Neural cell (in vitro differentiated cells): ENCODE measurements around the gene LSAMP. TPM values are rescaled to one million over a fixed set of nuclear protein-coding genes. Genes with fewer than 3 reads are reported as not detected.
"Not testable (repeated sequence)": the region's sequence is repeated elsewhere in the genome, so short reads cannot be mapped to it uniquely, and the experiment has no call there.

Experiments
- H2AFZ ChIP-seq: fragments of 200-600, 300-800 bp; sonication (generic), shearing (Covaris generic); 2 replicates; pipeline ENCODE4 v1.6.0; 2014; ENCODE audit warnings: low read depth, mild to moderate bottlenecking, antibody characterized with exemption, low read length, moderate library complexity
- H3F3A ChIP-seq: fragments of 200-600 bp; shearing (Covaris generic); 2 replicates; pipeline ENCODE4 v1.6.1; 2016; ENCODE audit warnings: mild to moderate bottlenecking, moderate library complexity, mixed read lengths, antibody characterized with exemption, low read length; ENCODE audit not compliant: insufficient read depth, poor library complexity, severe bottlenecking
- H3K27ac ChIP-seq: fragments of 200-600, 300-800 bp; sonication (generic), shearing (Covaris generic); 2 replicates; pipeline ENCODE4 v1.5.1; 2014; ENCODE audit warnings: mild to moderate bottlenecking, low read length, moderate library complexity
- H3K27me3 ChIP-seq: fragments of 300-800, 200-600 bp; sonication (generic), shearing (Covaris generic); 2 replicates; pipeline ENCODE4 v1.6.0; 2014; ENCODE audit warnings: mild to moderate bottlenecking, low read depth, low read length, moderate library complexity; ENCODE audit not compliant: insufficient read depth
- H3K36me3 ChIP-seq: fragments of 300-800, 200-600 bp; sonication (generic), shearing (Covaris generic); 2 replicates; pipeline ENCODE4 v1.5.1; 2014; ENCODE audit warnings: mild to moderate bottlenecking, antibody characterized with exemption, low read length, moderate library complexity; ENCODE audit not compliant: insufficient read depth
- H3K4me2 ChIP-seq: fragments of 300-800, 200-600 bp; sonication (generic), shearing (Covaris generic); 2 replicates; pipeline ENCODE4 v1.6.0; 2014; ENCODE audit warnings: mild to moderate bottlenecking, low read length
- H3K4me3 ChIP-seq: fragments of 300-800, 200-600 bp; sonication (generic), shearing (Covaris generic); 2 replicates; pipeline ENCODE4 v1.5.1; 2014; ENCODE audit warnings: mild to moderate bottlenecking, low read length, moderate library complexity
- H3K79me2 ChIP-seq: fragments of 200-600 bp; shearing (Covaris generic); replicated peaks from 2 replicates; pipeline ENCODE4 v1.6.0; 2014; ENCODE audit warnings: mild to moderate bottlenecking, low read length, moderate library complexity; ENCODE audit not compliant: insufficient read depth
- H3K9ac ChIP-seq: fragments of 300-800, 200-600 bp; sonication (generic), shearing (Covaris generic); 2 replicates; pipeline ENCODE4 v1.6.1; 2016; ENCODE audit warnings: mild to moderate bottlenecking, low read length, mixed read lengths
- H3K9me2 ChIP-seq: fragments of 200-600 bp; shearing (Covaris generic); 2 replicates; pipeline ENCODE4 v1.6.1; 2016; ENCODE audit warnings: mild to moderate bottlenecking, low read length, mixed read lengths; ENCODE audit not compliant: insufficient read depth
- H3K9me3 ChIP-seq: fragments of 200-600, 300-800 bp; sonication (generic), shearing (Covaris generic); 2 replicates; pipeline ENCODE4 v1.6.1; 2016; ENCODE audit warnings: mild to moderate bottlenecking, mixed run types, low read length, moderate library complexity, mixed read lengths
- H4K20me1 ChIP-seq: fragments of 200-600 bp; shearing (Covaris generic); 2 replicates; pipeline ENCODE4 v1.6.1; 2016; ENCODE audit warnings: mild to moderate bottlenecking, mixed run types; ENCODE audit not compliant: insufficient read depth
- CTCF ChIP-seq: fragments of 450-650 bp; IDR thresholded peaks from 2 replicates; pipeline ENCODE4 v1.5.1; 2014; ENCODE audit warnings: antibody characterized with exemption, mild to moderate bottlenecking, moderate library complexity; ENCODE audit not compliant: poor library complexity, severe bottlenecking
- EP300 ChIP-seq: fragments of 450-650 bp; conservative IDR thresholded peaks from 2 replicates; pipeline ENCODE4 v1.6.1; 2014; ENCODE audit warnings: antibody characterized with exemption, mild to moderate bottlenecking, moderate library complexity; ENCODE audit not compliant: poor library complexity, severe bottlenecking
- EZH2 ChIP-seq: fragments of 200-600, 300-800 bp; shearing (Covaris generic), sonication (generic); IDR thresholded peaks from 2 replicates; pipeline ENCODE4 v1.6.1; 2014; ENCODE audit warnings: antibody characterized with exemption, low read length, borderline replicate concordance, mild to moderate bottlenecking; ENCODE audit not compliant: insufficient read depth, poor library complexity, severe bottlenecking
- MXI1 ChIP-seq: fragments of 450-650 bp; conservative IDR thresholded peaks from 2 replicates; pipeline ENCODE4 v1.6.1; 2014; ENCODE audit warnings: antibody characterized with exemption, mild to moderate bottlenecking; ENCODE audit not compliant: poor library complexity, severe bottlenecking
- POLR2AphosphoS5 ChIP-seq: IDR thresholded peaks from 2 replicates; pipeline ENCODE4 v1.6.1; 2012
- RAD21 ChIP-seq: fragments of 450-650 bp; conservative IDR thresholded peaks from 2 replicates; pipeline ENCODE4 v1.6.1; 2014; ENCODE audit warnings: antibody characterized with exemption, mild to moderate bottlenecking, moderate library complexity
- REST ChIP-seq: IDR thresholded peaks from 2 replicates; pipeline ENCODE4 v1.6.1; 2012; ENCODE audit warnings: borderline replicate concordance
- SMC3 ChIP-seq: fragments of 450-650 bp; conservative IDR thresholded peaks from 2 replicates; pipeline ENCODE4 v1.6.1; 2014; ENCODE audit warnings: antibody characterized with exemption, mild to moderate bottlenecking, moderate library complexity; ENCODE audit not compliant: poor library complexity
- TAF1 ChIP-seq: IDR thresholded peaks from 2 replicates; pipeline ENCODE4 v1.6.1; 2012; ENCODE audit warnings: low read depth
- polyA plus RNA-seq: library from polyadenylated mRNA; depleted of rRNA; stranded (reverse); fragments of >200 nt; gene quantifications from 2 replicates; pipeline ENCODE4 v1.2.3, GENCODE V29; 2014

Gene LSAMP
- polyA plus RNA-seq, 1 donor from 2014 or later, result 93.6 TPM

- Histone ChIP-seq H3K4me2 (no peak overlapping the region), H2AFZ (no peak overlapping the region), H4K20me1 (no peaks in the 10 kb centered on the region), H3K79me2 (no peaks in the 10 kb centered on the region), H3K27ac (no peak overlapping the region), H3K9me2 (no peaks in the 10 kb centered on the region), H3K9me3 (no peaks in the 10 kb centered on the region), H3K9ac (no peak overlapping the region), H3K4me3 (no peak overlapping the region), H3K27me3 (no peaks in the 10 kb centered on the region), H3F3A (no peaks in the 10 kb centered on the region), H3K36me3 (no peaks in the 10 kb centered on the region)
- TF ChIP-seq SMC3 (no peak), EP300 (no peak), EZH2 (no peak), CTCF (no peak)
Observed at GRCh38 chr3:115848641-115849040, 596.6 kb downstream of the LSAMP start.

GRCh38 chr3:115845986-115846385 lies 599.3 kb downstream of the LSAMP start:
- no peaks in the 10 kb centered on the region for H3K9me2 ChIP-seq
- no peaks in the 10 kb centered on the region for H4K20me1 ChIP-seq
- H3F3A ChIP-seq, result no peaks in the 10 kb centered on the region
- H3K9ac ChIP-seq, result no peak overlapping the region
- H3K27ac ChIP-seq, result no peak overlapping the region
- H3K9me3 ChIP-seq, result no peaks in the 10 kb centered on the region
- no peak overlapping the region for H3K4me3 ChIP-seq
- no peak overlapping the region for H3K4me2 ChIP-seq
- H3K27me3 ChIP-seq, result no peaks in the 10 kb centered on the region
- no peaks in the 10 kb centered on the region for H3K36me3 ChIP-seq
- no peaks in the 10 kb centered on the region for H3K79me2 ChIP-seq
- H2AFZ ChIP-seq, result no peak overlapping the region
- TF ChIP-seq EP300 (no peak), TAF1 (no peak), CTCF (no peak), SMC3 (no peak), MXI1 (no peak), REST (no peak), EZH2 (no peak), POLR2AphosphoS5 (no peak), RAD21 (no peak)

- not testable (repeated sequence) for H3K36me3 ChIP-seq, H3F3A ChIP-seq, H3K9ac ChIP-seq, H3K9me3 ChIP-seq, H3K79me2 ChIP-seq, H3K27me3 ChIP-seq, H3K4me2 ChIP-seq, H3K27ac ChIP-seq, H3K9me2 ChIP-seq, H2AFZ ChIP-seq, H3K4me3 ChIP-seq, H4K20me1 ChIP-seq
Observed at GRCh38 chr3:115844729-115845128, 600.6 kb downstream of the LSAMP start.
